Activated T-cell treated with anti-CD3 and anti-CD28 coated beads, Interleukin-2, amount 50 U/mL, for 72 hours (primary cell): ENCODE data around the gene METTL16. TPM values are rescaled to one million over a fixed set of nuclear protein-coding genes. Genes with fewer than 3 reads are reported as not detected.

Source experiments
- ATAC-seq, 2 donors: fragments of 150-1000 bp; cut with Tn5 transposase; replicated peaks in 1 of 2; 2 replicates each; pipeline ENCODE4 v1.10.0; 2021; ENCODE audit warnings: moderate library complexity in 2 of 2, mild to moderate bottlenecking in 1 of 2
- DNase-seq, 2 donors: peaks; one replicate each; pipeline ENCODE4 v3.0.0; 2021 to 2022; ENCODE audit warnings: mixed read lengths in 1 of 2
- H3K27ac Mint-ChIP-seq: one replicate; pipeline ENCODE4 v1.8.0; 2022; ENCODE audit warnings: mild to moderate bottlenecking, moderate library complexity, mixed read lengths
- H3K27me3 Mint-ChIP-seq: one replicate; pipeline ENCODE4 v1.8.0; 2022; ENCODE audit warnings: low read depth, mixed read lengths
- H3K36me3 Mint-ChIP-seq, 2 donors: one replicate each; pipeline ENCODE4 v1.8.0; 2022; ENCODE audit warnings: mixed read lengths in 2 of 2, mild to moderate bottlenecking in 1 of 2; ENCODE audit not compliant: insufficient read depth in 2 of 2
- H3K4me1 Mint-ChIP-seq: one replicate; pipeline ENCODE4 v1.8.0; 2022; ENCODE audit warnings: low read depth, mixed read lengths
- H3K4me3 Mint-ChIP-seq, 2 donors: one replicate each; pipeline ENCODE4 v1.8.0; 2022; ENCODE audit warnings: mild to moderate bottlenecking in 2 of 2, mixed read lengths in 2 of 2, moderate library complexity in 2 of 2
- H3K9me3 Mint-ChIP-seq, 2 donors: one replicate each; pipeline ENCODE4 v1.8.0; 2022; ENCODE audit warnings: mixed read lengths in 2 of 2
- total RNA-seq, 2 donors: library from RNA; stranded (reverse); gene quantifications; one replicate each; pipeline ENCODE4 v1.2.3, GENCODE V29; 2022

Gene METTL16
- total RNA-seq, 2 donors from 2014 or later = 33.3 to 45.7 TPM

DNA sequence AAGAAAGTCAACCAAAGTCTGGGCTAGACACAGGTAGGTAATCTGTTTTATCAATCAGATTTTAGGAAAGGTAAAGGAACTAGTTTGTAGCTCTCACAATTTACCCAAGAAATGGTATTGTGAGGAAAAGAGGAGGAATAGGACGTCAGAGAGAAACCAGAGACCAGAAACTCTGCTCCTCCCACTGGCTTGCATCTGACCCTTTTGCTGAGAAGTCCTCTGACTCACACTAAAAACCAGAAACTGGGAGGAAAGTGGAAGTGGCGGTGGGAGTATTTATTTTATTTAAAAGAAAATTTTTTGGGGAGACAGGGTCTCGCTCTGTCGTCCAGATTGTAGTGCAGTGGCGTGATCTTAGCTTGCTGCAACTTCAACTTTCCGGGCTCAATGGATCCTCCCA, 72.9 kb downstream of the METTL16 start:
- no peak overlapping the region for H3K4me3 Mint-ChIP-seq
- H3K36me3 Mint-ChIP-seq = peaks cover 9 to 17% of the 10 kb centered on the region in 2 donors
- no peaks in the 10 kb centered on the region for H3K27me3 Mint-ChIP-seq
- DNase-seq = no peak
- H3K27ac Mint-ChIP-seq = no peak overlapping the region
- peaks cover 9% of the 10 kb centered on the region for H3K4me1 Mint-ChIP-seq
- ATAC-seq = no peak
- no peaks in the 10 kb centered on the region for H3K9me3 Mint-ChIP-seq

DNA sequence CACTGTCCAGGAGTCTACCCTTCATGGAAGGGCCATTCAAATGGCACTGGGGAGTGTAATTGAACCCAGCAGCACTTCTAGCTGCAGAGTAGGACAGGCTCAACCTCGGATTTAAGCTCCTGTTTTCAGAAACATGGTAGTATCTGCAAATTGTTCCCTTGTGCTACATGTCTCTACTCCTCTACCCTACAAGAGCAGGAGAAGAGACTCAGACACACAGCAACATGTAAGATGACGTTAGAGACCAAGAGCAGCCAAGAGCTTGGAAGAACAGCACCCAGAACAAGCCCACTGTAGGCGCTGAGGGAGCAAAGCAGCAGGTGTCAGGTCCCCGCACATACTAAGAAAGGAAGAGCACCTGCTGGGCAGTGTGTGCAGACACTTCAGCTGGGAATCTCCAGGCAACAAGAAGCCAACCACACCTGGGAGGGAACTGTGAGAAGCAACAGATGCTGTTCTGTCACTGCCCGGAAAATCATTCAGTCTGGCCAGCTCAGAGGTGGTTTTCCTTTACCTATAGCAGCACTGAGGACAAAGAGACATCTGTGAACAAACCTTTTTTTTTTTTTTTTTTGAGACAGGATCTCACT, 75.3 kb downstream of the METTL16 start:
- Mint-ChIP-seq H3K9me3 (no peaks in the 10 kb centered on the region), H3K27ac (no peak overlapping the region), H3K36me3 (peaks cover 9 to 20% of the 10 kb centered on the region in 2 donors), H3K27me3 (no peaks in the 10 kb centered on the region), H3K4me1 (peaks cover 9% of the 10 kb centered on the region), H3K4me3 (no peak overlapping the region)
- DNase-seq (no peak), ATAC-seq (no peak)

DNA sequence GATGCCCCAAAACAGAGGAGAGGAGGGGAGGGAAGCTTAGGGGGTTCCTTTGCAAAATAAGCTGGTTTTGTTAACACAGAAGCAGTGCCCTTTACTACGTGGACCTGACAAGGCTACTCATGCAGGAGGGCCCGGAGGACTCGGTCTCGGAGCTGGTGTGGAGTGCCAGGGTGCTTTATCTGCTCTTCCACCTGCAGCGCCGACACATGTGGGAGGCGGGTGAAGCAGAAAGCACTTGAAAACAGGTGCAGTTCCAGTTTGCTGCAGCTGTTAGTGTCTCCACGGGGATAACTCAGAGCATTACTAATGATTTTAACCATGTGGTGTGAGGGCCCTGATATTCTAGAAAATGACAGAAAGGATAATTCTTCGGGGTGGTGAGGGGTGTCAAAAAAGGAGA, 75.8 kb downstream of the METTL16 start:
- peaks cover 5 to 15% of the 10 kb centered on the region in 2 donors for H3K36me3 Mint-ChIP-seq
- DNase-seq = no peak
- H3K27ac Mint-ChIP-seq = no peak overlapping the region
- no peak overlapping the region for H3K4me3 Mint-ChIP-seq
- ATAC-seq = no peak
- H3K27me3 Mint-ChIP-seq = no peaks in the 10 kb centered on the region
- H3K9me3 Mint-ChIP-seq = no peaks in the 10 kb centered on the region
- H3K4me1 Mint-ChIP-seq = peaks cover 9% of the 10 kb centered on the region

DNA sequence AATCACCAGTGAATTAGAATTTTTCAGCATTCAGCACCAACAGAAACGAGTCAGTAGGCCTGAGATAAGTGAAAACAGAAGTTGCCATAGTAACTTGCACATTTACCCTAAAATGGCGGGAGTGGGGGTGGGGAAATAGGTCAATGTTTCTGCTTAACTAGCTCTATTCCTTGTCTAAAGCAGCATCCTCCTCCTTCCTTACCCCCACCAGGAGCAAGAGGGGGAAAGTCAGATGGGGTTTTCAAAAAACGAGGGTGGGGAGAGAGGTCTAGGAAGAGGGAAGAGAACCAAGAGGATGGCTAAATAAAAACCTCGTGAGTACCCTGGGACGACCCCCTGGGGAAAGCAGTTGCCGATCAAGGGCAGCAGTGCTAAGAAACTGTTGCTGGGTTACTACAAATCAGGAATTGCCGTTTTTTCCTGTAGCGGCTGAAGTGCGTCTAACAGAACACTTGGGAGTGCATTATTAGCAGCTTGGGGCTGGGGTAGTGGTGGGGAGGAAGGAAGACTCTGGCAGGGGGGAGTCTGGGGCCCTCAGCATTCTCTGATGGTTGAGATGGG, 76.4 kb downstream of the METTL16 start:
- Mint-ChIP-seq H3K27me3 (no peaks in the 10 kb centered on the region), H3K36me3 (peaks cover 5 to 11% of the 10 kb centered on the region in 2 donors)
- no peak for DNase-seq

DNA sequence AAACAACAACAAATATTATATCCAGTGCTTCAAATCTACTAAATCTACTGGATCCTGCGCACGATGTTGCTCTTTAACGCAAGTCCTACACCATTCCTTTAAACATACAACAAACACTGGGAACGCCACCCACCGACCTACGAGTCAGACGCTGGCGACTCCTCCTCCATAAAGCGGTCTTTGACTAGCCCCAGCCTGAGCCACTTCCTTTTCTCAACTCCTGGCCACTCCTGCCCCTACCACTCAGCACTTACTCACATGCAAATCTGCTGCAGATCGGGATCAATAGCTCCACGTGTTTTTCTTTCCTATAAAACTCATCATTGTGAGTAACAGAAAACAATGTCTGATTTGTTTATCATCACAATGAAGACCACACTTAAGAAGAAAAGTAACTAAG, 78.0 kb downstream of the METTL16 start:
- H3K36me3 Mint-ChIP-seq = peaks cover 5 to 10% of the 10 kb centered on the region in 2 donors
- H3K27me3 Mint-ChIP-seq = no peaks in the 10 kb centered on the region
- ATAC-seq (no peak), DNase-seq (no peak)
- H3K4me3 Mint-ChIP-seq = no peak overlapping the region
- H3K4me1 Mint-ChIP-seq = peaks cover 8% of the 10 kb centered on the region
- H3K9me3 Mint-ChIP-seq = no peaks in the 10 kb centered on the region
- peak overlapping the region; percentile 3 for H3K27ac Mint-ChIP-seq

More for the DNA sequence above, 76.4 kb downstream of the METTL16 start:
- no peaks in the 10 kb centered on the region for H3K9me3 Mint-ChIP-seq
- H3K4me1 Mint-ChIP-seq = peaks cover 9% of the 10 kb centered on the region
- ATAC-seq = no peak
- H3K27ac Mint-ChIP-seq = no peak overlapping the region
- H3K4me3 Mint-ChIP-seq = no peak overlapping the region

DNA sequence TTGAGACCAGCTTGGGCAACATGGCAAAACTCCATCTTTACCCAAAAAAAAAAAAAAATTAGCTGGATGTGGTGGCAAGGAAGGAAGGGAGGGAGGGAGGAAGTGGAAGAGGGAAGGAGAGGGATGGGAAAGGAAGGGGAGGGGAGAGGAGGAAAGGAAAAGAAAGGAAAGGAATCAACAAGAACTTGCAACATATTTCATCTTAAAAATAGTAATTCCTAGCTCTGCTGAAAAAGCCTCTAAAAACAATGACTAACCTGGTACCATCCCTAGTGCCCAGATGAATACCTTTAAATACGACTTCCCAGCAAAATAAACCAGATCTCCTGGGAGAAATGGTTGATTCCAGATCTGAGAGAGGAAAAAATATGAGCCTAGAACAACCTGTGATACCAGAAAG, 83.8 kb downstream of the METTL16 start:
- DNase-seq (no peak), ATAC-seq (no peak)
- Mint-ChIP-seq H3K4me1 (no peaks in the 10 kb centered on the region), H3K27ac (no peak overlapping the region), H3K9me3 (no peaks in the 10 kb centered on the region), H3K4me3 (no peak overlapping the region), H3K27me3 (no peaks in the 10 kb centered on the region), H3K36me3 (peaks cover 0 to 2% of the 10 kb centered on the region in 2 donors)

DNA sequence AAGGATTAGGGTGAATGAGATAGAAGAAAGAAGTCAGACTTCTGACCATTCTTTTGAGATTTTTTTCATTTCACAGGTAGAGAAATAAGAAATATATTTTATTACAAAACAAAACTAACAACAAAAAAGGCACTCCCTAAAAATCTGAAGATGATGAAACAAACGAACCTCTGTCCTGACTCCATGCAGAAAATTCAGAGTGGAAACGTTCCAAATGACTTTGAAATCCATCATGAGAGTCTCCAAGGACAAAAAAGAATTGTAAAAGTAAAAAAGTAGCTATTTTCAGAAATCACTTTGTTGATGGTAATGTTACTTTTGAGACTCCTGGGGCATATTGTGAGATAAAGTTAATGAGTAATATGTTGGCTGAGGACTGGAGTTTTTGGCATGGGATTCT, 84.5 kb downstream of the METTL16 start:
- Mint-ChIP-seq H3K27ac (no peak overlapping the region), H3K4me1 (no peaks in the 10 kb centered on the region), H3K9me3 (no peaks in the 10 kb centered on the region), H3K36me3 (no peaks in the 10 kb centered on the region), H3K4me3 (no peak overlapping the region), H3K27me3 (no peaks in the 10 kb centered on the region)
- ATAC-seq (no peak), DNase-seq (no peak)

DNA sequence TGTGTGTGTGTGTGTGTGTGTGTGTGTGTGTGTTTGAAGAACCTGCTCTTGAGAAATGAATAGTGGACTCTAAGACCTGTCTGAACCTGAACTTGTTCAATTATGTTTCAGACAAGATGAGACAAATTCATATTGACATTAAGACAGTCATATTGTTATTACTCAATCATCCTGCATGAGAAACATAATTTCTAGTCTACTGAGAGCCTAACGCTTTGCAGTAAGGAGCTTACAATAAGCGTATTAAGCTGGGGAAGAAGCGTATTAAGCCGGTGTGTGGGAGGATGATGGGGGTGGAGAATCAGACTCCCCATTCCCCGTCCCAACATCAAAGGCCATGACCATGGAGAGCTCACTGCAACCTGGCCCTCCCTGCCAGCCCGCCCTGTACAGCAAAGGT, 88.4 kb downstream of the METTL16 start:
- Mint-ChIP-seq H3K36me3 (peaks cover 0 to 2% of the 10 kb centered on the region in 2 donors), H3K4me1 (no peaks in the 10 kb centered on the region), H3K27me3 (no peaks in the 10 kb centered on the region), H3K27ac (no peak overlapping the region), H3K4me3 (no peak overlapping the region), H3K9me3 (no peaks in the 10 kb centered on the region)
- ATAC-seq (no peak), DNase-seq (no peak)

DNA sequence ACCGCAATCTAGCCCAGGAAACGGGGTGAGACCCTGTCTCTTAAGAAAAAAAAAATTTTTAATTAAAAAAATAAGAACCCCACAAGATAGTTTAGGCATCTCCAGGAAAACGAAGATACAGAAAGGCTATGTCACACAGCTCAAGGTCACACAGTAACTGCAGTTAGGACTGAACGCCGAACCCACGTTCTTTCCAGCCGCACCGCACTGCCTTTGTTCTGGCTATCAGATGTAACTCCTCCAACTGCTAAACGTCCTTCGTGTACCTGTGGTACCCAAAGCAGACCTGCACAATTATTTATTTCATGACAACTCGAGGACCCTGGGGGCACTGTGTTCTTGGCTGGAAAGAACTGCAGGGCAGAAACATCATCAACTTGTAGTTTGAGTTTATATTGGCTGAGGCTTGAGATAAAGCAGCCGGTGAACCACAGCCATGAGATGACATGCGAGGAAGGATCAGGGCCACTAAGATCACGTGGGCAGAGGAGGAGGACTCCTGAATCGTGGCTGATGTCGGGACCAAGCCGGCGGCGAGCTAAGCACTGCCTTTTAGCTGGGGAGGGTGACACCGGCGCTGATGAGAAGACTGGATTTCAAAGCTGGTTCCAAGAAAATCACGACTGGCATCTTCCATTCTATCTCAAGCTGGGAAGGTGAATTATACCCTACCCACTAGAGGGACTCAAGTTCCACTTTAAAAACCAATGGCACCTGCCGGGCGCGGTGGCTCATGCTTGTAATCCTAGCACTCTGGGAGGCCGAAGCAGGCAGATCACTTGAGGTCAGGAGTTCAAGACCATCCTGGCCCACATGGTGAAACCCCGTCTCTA, 90.2 kb downstream of the METTL16 start:
- Mint-ChIP-seq H3K36me3 (peaks cover 0 to 2% of the 10 kb centered on the region in 2 donors), H3K27me3 (no peaks in the 10 kb centered on the region), H3K4me1 (peaks cover 5% of the 10 kb centered on the region), H3K9me3 (no peaks in the 10 kb centered on the region), H3K4me3 (no peak overlapping the region), H3K27ac (peak overlapping the region; percentile 49)
- ATAC-seq (no peak), DNase-seq (no peak)

DNA sequence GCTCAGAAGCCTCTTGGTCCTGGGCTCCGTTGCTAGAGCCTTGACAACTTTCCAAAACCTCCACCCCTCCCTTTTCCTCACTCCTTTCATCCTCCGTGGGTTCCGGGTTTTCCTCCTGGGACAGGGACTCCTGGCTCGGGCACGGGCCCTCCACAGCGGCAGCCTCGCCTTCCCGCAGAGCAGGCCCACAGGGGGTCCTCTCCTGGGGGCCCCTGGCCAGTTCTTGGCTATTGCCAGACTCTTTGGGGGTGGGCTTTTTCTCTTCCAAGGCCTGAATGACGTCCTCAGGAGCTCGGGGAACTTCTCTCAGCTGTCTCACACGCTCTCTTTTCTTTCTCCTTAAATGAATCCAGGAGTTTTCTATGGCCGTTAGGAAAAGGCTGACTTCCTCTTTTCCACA, 91.5 kb downstream of the METTL16 start:
- no peak for ATAC-seq
- peaks cover 5% of the 10 kb centered on the region for H3K4me1 Mint-ChIP-seq
- no peaks in the 10 kb centered on the region for H3K9me3 Mint-ChIP-seq
- H3K4me3 Mint-ChIP-seq = no peak overlapping the region
- H3K27ac Mint-ChIP-seq = no peak overlapping the region
- H3K27me3 Mint-ChIP-seq = no peaks in the 10 kb centered on the region
- DNase-seq = no peak
- peaks cover 0 to 2% of the 10 kb centered on the region in 2 donors for H3K36me3 Mint-ChIP-seq

DNA sequence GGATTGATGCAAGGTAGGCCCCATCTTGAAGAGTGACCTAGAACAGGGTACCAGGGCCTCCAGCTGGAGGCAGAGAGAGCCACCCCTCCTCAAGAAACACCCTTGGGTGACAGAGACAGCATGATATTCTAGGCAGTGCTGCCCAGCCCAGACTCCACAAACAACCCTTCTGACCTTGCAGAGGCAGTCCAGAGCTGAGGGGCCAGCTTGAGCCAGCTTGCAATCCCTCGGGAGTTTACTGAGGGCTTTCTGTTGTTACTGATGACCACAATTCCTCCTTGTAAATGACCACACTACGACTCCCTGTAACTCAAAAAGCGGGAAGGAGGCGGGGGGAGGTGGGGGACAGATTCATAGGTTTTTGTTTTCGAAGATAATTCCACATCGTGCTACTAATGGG, 92.2 kb downstream of the METTL16 start:
- H3K4me3 Mint-ChIP-seq = no peak overlapping the region
- no peak overlapping the region for H3K27ac Mint-ChIP-seq
- DNase-seq (no peak), ATAC-seq (no peak)
- no peaks in the 10 kb centered on the region for H3K9me3 Mint-ChIP-seq
- no peaks in the 10 kb centered on the region for H3K27me3 Mint-ChIP-seq
- peaks cover 5% of the 10 kb centered on the region for H3K4me1 Mint-ChIP-seq
- peaks cover 2% of the 10 kb centered on the region in 2 donors for H3K36me3 Mint-ChIP-seq

DNA sequence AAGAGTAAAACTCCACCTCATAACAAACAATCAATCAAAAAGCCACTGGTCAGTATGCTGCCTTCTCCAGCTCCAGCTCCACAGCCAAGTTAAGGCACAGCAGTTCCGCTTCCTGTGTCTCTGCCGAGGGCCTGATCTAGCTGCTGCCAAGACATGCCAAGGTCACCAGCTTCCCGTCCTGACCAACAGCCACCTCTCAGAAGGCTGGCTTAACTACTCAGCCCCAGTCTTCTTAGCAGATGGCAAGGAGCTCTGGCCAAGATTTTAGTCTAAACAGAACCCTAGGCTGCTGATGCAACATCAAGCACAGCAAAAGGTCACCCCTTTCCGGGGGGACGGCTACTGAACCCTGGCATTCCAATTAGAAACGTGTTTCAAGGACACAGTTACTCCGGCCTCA, 93.1 kb downstream of the METTL16 start:
- H3K4me1 Mint-ChIP-seq = peaks cover 5% of the 10 kb centered on the region
- no peak for ATAC-seq
- DNase-seq = no peak
- H3K9me3 Mint-ChIP-seq = no peaks in the 10 kb centered on the region
- no peak overlapping the region for H3K4me3 Mint-ChIP-seq
- peaks cover 2% of the 10 kb centered on the region in 2 donors for H3K36me3 Mint-ChIP-seq
- H3K27ac Mint-ChIP-seq = no peak overlapping the region
- H3K27me3 Mint-ChIP-seq = no peaks in the 10 kb centered on the region

DNA sequence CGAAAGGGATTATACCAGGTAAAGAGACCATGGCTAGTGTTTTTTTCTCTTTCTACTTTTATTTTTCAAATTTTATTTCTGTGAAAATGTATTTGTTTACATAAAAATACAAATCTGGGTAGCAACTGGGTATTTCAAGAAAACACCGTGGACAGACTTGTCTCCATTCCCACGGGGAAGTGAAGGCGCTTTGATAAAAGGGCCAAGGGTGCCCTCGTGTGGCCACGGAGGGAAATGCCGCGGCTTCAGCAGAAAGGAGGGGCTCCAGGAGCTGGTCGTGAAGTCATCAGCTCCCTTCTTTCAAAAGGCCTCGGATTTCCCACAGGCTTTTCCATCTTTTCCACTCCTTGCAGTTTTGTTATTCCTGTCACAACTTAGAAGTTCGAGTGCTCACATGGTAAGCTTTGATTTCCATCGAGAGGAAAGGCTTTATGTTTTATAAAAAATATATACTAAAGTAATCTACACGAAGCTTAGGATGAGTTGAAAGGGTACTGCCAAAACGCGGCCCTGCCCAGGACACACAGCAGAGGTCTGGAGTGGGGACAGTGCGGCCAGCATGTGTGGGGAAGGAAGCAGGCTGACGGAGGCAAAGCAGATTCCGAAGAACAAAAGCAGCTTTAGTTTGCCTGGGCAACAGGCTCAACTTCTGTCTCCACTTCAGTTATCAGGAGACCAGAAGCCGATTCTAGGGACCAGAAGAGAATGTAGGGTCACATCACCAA, 95.5 kb downstream of the METTL16 start:
- ATAC-seq (peak; percentile 69 to 75), DNase-seq (peak; percentile 86 to 90)
- Mint-ChIP-seq H3K36me3 (peaks cover 2% of the 10 kb centered on the region in 2 donors), H3K9me3 (no peaks in the 10 kb centered on the region), H3K27me3 (no peaks in the 10 kb centered on the region), H3K4me3 (no peak overlapping the region), H3K27ac (no peak overlapping the region), H3K4me1 (peaks cover 5% of the 10 kb centered on the region)
